GM18499 (cell line): Measurements from ENCODE around the gene SPECC1.
"Not testable (repeated sequence)": the region's sequence is repeated elsewhere in the genome, so short reads cannot be mapped to it uniquely, and the experiment has no call there.

Experiments
- ATAC-seq: cut with Tn5 transposase; IDR thresholded peaks from one replicate; pipeline ENCODE4 v1.9.1; 2021; ENCODE audit warnings: moderate number of reproducible peaks; ENCODE audit not compliant: insufficient read depth, unreplicated experiment

The SPECC1 gene

GRCh38 chr17:20256144-20256543 is 247.0 kb downstream of the SPECC1 start:
- no peak for ATAC-seq

- no peak for ATAC-seq
Observed at GRCh38 chr17:20257008-20257407, 247.8 kb downstream of the SPECC1 start.

- ATAC-seq = no peak
Observed at GRCh38 chr17:20257798-20258197, 248.6 kb downstream of the SPECC1 start.

- no peak for ATAC-seq
Observed at GRCh38 chr17:20259668-20260067, 250.5 kb downstream of the SPECC1 start.

GRCh38 chr17:20260268-20260667 is 251.1 kb downstream of the SPECC1 start:
- no peak for ATAC-seq

GRCh38 chr17:20262226-20263114 is 253.3 kb downstream of the SPECC1 start:
- no peak for ATAC-seq

GRCh38 chr17:20263115-20263433 is 253.9 kb downstream of the SPECC1 start:
- ATAC-seq = not testable (repeated sequence)

- ATAC-seq = no peak
Observed at GRCh38 chr17:20263595-20263994, 254.4 kb downstream of the SPECC1 start.

GRCh38 chr17:20264996-20265395 is 255.8 kb downstream of the SPECC1 start:
- ATAC-seq = no peak

- ATAC-seq = no peak
Observed at GRCh38 chr17:20266806-20267458, 257.8 kb downstream of the SPECC1 start.

GRCh38 chr17:20267459-20267842 is 258.3 kb downstream of the SPECC1 start:
- ATAC-seq = no peak

- ATAC-seq = no peak
Observed at GRCh38 chr17:20270369-20270768, 261.2 kb downstream of the SPECC1 start.

GRCh38 chr17:20271011-20271610 is 262.0 kb downstream of the SPECC1 start:
- ATAC-seq = no peak

GRCh38 chr17:20273741-20274500 is 264.8 kb downstream of the SPECC1 start:
- ATAC-seq = no peak

- ATAC-seq = no peak
Observed at GRCh38 chr17:20275653-20276052, 266.5 kb downstream of the SPECC1 start.

GRCh38 chr17:20276421-20276820 is 267.3 kb downstream of the SPECC1 start:
- ATAC-seq = no peak

GRCh38 chr17:20278805-20279204 is 269.6 kb downstream of the SPECC1 start:
- no peak for ATAC-seq

GRCh38 chr17:20279631-20280030 is 270.5 kb downstream of the SPECC1 start:
- no peak for ATAC-seq

- ATAC-seq = no peak
Observed at GRCh38 chr17:20280051-20280450, 270.9 kb downstream of the SPECC1 start.

GRCh38 chr17:20280851-20281250 is 271.7 kb downstream of the SPECC1 start:
- no peak for ATAC-seq

GRCh38 chr17:20281860-20282259 is 272.7 kb downstream of the SPECC1 start:
- no peak for ATAC-seq
